Endothelial cell (in vitro differentiated cells): ENCODE data around the gene HMSD. TPM values are rescaled to one million over a fixed set of nuclear protein-coding genes. Genes with fewer than 3 reads are reported as not detected.
"Not testable (repeated sequence)": the region's sequence is repeated elsewhere in the genome, so short reads cannot be mapped to it uniquely, and the experiment has no call there.

Source experiments
- DNase-seq: peaks from one replicate; pipeline ENCODE4 v3.0.0; 2021; ENCODE audit warnings: low spot score
- H3K27ac Mint-ChIP-seq: one replicate; pipeline ENCODE4 v1.8.0; 2021; ENCODE audit warnings: mixed read lengths, inconsistent platforms; ENCODE audit not compliant: unreplicated experiment
- H3K27me3 Mint-ChIP-seq: one replicate; pipeline ENCODE4 v1.8.0; 2021; ENCODE audit warnings: mild to moderate bottlenecking, moderate library complexity, mixed read lengths, inconsistent platforms; ENCODE audit not compliant: unreplicated experiment
- H3K36me3 Mint-ChIP-seq: one replicate; pipeline ENCODE4 v1.8.0; 2021; ENCODE audit warnings: mild to moderate bottlenecking, low read depth, mixed read lengths, inconsistent platforms; ENCODE audit not compliant: unreplicated experiment
- H3K4me1 Mint-ChIP-seq: one replicate; pipeline ENCODE4 v1.8.0; 2021; ENCODE audit warnings: mild to moderate bottlenecking, mixed read lengths, inconsistent platforms; ENCODE audit not compliant: unreplicated experiment
- H3K4me3 Mint-ChIP-seq: one replicate; pipeline ENCODE4 v1.8.0; 2021; ENCODE audit warnings: mild to moderate bottlenecking, mixed read lengths, inconsistent platforms; ENCODE audit not compliant: unreplicated experiment
- H3K9me3 Mint-ChIP-seq: one replicate; pipeline ENCODE4 v1.8.0; 2021; ENCODE audit warnings: mixed read lengths, inconsistent platforms; ENCODE audit not compliant: unreplicated experiment
- CTCF ChIP-seq: fragments of 200-600 bp; sonication (generic); IDR thresholded peaks from one replicate; pipeline ENCODE4 v1.5.0; 2021; ENCODE audit warnings: antibody characterized with exemption; ENCODE audit not compliant: unreplicated experiment
- total RNA-seq: library from RNA; stranded (reverse); fragmentation: NEBNext Ultra II Directional; extraction: Animal tissue kit (Norgen Biotek cat#: 25700); gene quantifications from one replicate; pipeline ENCODE4 v1.2.1, GENCODE V29; 2021; ENCODE audit not compliant: unreplicated experiment

Gene HMSD
- total RNA-seq, 1 donor from 2014 or later: not detected

GRCh38 chr18:63924551-63924950 is 24.6 kb upstream of the HMSD start:
- Mint-ChIP-seq H3K4me1 (no peaks in the 10 kb centered on the region), H3K27me3 (no peaks in the 10 kb centered on the region), H3K27ac (no peak overlapping the region), H3K9me3 (no peaks in the 10 kb centered on the region), H3K4me3 (no peak overlapping the region), H3K36me3 (no peaks in the 10 kb centered on the region)
- no peak for DNase-seq
- no peak for TF ChIP-seq CTCF

DNA sequence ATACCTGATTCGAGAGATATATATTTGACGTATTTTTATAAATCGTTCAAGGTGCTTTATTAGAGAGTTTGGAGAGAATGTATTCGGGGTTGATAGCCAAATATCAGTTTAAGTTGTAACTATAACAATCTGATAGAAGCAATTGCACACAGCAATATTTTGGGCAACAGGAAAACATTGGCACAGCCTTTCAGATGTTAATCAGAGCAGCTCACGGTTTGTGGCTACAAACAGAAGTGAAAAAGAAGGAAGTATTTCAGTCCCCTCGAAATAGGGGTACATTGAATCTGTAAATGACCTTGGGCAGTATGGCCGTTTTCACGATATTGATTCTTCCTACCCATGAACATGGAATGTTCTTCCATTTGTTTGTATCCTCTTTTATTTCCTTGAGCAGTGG is 20.8 kb upstream of the HMSD start:
- Mint-ChIP-seq H3K27me3 (no peaks in the 10 kb centered on the region), H3K27ac (no peak overlapping the region), H3K4me3 (no peak overlapping the region), H3K9me3 (no peaks in the 10 kb centered on the region), H3K36me3 (no peaks in the 10 kb centered on the region), H3K4me1 (no peaks in the 10 kb centered on the region)
- no peak for DNase-seq
- TF ChIP-seq CTCF: no peak

- H3K4me3 Mint-ChIP-seq: not testable (repeated sequence)
Observed at GRCh38 chr18:63929369-63929768, 19.7 kb upstream of the HMSD start.

GRCh38 chr18:63930773-63931354 is 18.2 kb upstream of the HMSD start:
- TF ChIP-seq CTCF: no peak
- DNase-seq: no peak
- H3K9me3 Mint-ChIP-seq: no peaks in the 10 kb centered on the region
- H3K4me3 Mint-ChIP-seq: no peak overlapping the region
- no peaks in the 10 kb centered on the region for H3K27me3 Mint-ChIP-seq
- H3K27ac Mint-ChIP-seq: no peak overlapping the region
- H3K4me1 Mint-ChIP-seq: no peaks in the 10 kb centered on the region
- no peaks in the 10 kb centered on the region for H3K36me3 Mint-ChIP-seq

More at GRCh38 chr18:63929369-63929768, 19.7 kb upstream of the HMSD start:
- not testable (repeated sequence) for DNase-seq, H3K9me3 Mint-ChIP-seq, H3K4me1 Mint-ChIP-seq, H3K27me3 Mint-ChIP-seq, H3K27ac Mint-ChIP-seq, H3K36me3 Mint-ChIP-seq

DNA sequence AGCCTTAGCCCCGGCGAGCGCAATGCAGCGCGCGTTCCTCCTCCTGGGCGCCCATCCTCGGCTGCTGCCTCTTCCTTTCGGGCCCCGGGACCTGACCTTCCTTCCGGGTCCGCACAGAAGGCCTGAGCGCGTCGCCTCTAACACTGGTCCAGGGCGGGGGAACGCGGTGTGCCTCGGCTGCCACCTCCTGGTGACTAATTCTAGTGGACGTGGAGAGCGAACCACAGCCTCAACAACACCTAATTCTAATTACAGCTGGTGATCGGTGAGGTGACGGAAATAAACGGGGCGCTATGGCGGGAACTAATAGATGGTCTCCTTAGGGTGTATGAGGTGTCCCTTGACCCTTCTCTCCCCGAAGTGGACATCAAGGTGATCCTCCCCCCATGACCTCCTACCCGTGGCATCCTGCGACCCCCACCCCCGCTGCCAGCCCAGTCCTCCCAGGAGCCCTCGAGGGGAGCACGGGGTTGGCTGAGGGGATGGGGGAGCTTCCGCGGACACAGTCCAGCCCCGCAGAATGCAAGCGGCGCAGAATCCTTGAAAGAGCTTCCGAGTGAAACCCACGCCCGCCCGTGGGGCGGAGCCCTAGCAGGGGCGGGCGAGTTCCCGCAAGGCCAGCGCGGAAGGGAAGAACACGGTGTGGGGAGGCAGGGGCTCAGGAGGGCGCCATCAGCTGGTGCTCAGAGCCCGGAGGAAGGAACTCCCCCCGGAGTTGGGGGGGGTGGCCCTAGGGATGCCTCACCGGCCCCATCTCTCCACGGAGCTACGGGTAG is 12.8 kb upstream of the HMSD start:
- Mint-ChIP-seq H3K27ac (no peak overlapping the region), H3K4me3 (peak overlapping the region; percentile 81), H3K36me3 (no peaks in the 10 kb centered on the region), H3K9me3 (no peaks in the 10 kb centered on the region), H3K27me3 (no peaks in the 10 kb centered on the region), H3K4me1 (no peaks in the 10 kb centered on the region)
- DNase-seq: peak; percentile 82
- TF ChIP-seq CTCF: peak; percentile 20
